ENCODE results near the gene TRIM7. TPM values are rescaled to one million over a fixed set of nuclear protein-coding genes. Genes with fewer than 3 reads are reported as not detected.
"Not testable (repeated sequence)": the region's sequence is repeated elsewhere in the genome, so short reads cannot be mapped to it uniquely, and the experiment has no call there.

The TRIM7 gene
- total RNA-seq, 6 experiments from 2014 or later: 0.07 to 1.4 (median 0.26) TPM; not detected in 1

DNA sequence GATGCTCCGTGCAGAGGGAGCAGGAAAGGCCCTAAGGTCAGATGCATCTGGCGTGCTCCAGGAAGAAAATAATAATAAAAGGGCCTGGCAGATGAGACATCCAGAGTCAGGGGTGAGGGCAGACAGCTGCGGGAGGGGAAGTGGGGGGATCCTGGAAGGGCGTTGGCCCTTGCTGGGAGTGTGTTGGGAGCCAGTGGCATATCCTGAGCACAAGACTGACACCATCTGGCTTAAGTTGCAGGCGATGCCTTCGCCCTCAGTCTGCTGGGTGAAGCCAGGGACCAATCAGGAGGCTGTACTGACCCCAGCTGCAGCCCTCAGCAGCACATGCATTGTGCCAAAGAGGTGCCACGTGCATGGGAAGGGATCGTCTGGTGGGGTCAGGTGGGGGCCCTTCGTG lies 53.9 kb downstream of the TRIM7 start:
- ATAC-seq: peak in 3 of 4 donors; percentile 16 to 33 (median 31)
- no peaks in the 10 kb centered on the region for H3K27me3 ChIP-seq
- intact Hi-C loops (cut with DNase I): loop anchor here in 1 of 2 donors (10.0 kb wide), 1 partner anchor 296 kb away; no protein-coding TSS in a partner anchor

DNA sequence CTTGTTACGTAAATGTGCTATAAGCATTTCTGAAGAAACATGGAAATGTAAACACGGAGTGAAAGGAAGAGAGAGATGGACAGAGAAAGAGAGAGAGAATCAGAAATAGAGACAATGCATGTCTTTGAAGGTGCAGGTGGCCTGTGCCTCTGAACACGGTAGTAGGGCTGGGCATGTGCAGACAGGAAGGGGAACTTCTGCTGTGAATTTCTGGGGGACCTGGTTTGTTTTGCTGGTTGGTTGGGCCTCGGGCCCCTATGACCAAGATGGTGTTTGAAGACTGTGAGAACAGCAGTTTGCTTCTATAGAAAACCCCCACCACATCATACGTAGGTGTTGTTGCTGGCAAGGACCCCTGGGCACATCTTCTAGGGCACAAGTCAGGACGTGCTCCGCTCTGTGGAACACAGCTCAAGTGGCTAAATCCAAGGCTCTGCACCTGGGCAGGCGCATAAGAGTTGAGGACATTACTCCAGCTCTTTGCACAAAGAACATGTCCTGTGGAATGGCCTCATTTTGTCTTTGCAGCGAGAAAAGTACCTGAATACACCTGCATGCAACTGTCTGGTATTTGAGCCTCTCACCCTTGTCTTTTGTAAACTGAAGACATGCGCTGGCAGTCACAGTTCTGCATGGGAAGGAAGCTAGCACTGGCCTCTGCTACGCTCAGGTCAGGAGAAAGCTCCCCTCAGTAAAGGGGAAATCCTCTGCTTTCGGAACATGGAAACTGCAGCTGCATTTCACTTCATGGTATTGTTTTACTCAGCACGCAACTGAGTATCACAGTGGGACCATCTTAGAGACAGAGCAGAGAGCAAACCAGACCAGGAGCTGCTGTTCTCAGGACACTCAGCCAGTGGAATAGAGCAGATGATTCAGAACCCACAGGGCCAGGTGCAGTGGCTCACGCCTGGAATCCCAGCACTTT lies 54.9 kb downstream of the TRIM7 start:
- no peak overlapping the region for H3K27ac ChIP-seq
- TF ChIP-seq, protein P1, sequence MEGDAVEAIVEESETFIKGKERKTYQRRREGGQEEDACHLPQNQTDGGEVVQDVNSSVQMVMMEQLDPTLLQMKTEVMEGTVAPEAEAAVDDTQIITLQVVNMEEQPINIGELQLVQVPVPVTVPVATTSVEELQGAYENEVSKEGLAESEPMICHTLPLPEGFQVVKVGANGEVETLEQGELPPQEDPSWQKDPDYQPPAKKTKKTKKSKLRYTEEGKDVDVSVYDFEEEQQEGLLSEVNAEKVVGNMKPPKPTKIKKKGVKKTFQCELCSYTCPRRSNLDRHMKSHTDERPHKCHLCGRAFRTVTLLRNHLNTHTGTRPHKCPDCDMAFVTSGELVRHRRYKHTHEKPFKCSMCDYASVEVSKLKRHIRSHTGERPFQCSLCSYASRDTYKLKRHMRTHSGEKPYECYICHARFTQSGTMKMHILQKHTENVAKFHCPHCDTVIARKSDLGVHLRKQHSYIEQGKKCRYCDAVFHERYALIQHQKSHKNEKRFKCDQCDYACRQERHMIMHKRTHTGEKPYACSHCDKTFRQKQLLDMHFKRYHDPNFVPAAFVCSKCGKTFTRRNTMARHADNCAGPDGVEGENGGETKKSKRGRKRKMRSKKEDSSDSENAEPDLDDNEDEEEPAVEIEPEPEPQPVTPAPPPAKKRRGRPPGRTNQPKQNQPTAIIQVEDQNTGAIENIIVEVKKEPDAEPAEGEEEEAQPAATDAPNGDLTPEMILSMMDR (IDR thresholded peaks at IDR 0.05): no peak
- no peak for TF ChIP-seq POLR2A (IDR thresholded peaks at IDR 0.05)
- WGBS (ENCODE audit: insufficient coverage, low coverage, low lambda C conversion rate, missing lambda C conversion rate): 59% methylated on average over 8 of the region's 14 CpGs
- intact Hi-C loops (cut with DNase I): loop anchor here in 1 of 2 donors (10.0 kb wide), 1 partner anchor 295 kb away; no protein-coding TSS in a partner anchor
- DNase-seq: no peak
- ATAC-seq: peak; percentile 21 to 64 (median 42)
- H3K4me1 ChIP-seq: no peaks in the 10 kb centered on the region
- H3K9me3 ChIP-seq: no peaks in the 10 kb centered on the region
- no peaks in the 10 kb centered on the region for H3K27me3 ChIP-seq
- H3K4me3 ChIP-seq: no peak overlapping the region
- H3K36me3 ChIP-seq: no peaks in the 10 kb centered on the region

More for the DNA sequence above, 53.9 kb downstream of the TRIM7 start:
- Histone ChIP-seq H3K36me3 (no peaks in the 10 kb centered on the region), H3K4me3 (no peak overlapping the region), H3K27ac (no peak overlapping the region), H3K4me1 (no peaks in the 10 kb centered on the region), H3K9me3 (no peaks in the 10 kb centered on the region)
- no peak for TF ChIP-seq POLR2A (IDR thresholded peaks at IDR 0.05)
- TF ChIP-seq, protein P1 (IDR thresholded peaks at IDR 0.05): no peak
- WGBS (ENCODE audit: insufficient coverage, low coverage, low lambda C conversion rate, missing lambda C conversion rate): 17% methylated on average over 6 of the region's 9 CpGs
- DNase-seq: no peak

DNA sequence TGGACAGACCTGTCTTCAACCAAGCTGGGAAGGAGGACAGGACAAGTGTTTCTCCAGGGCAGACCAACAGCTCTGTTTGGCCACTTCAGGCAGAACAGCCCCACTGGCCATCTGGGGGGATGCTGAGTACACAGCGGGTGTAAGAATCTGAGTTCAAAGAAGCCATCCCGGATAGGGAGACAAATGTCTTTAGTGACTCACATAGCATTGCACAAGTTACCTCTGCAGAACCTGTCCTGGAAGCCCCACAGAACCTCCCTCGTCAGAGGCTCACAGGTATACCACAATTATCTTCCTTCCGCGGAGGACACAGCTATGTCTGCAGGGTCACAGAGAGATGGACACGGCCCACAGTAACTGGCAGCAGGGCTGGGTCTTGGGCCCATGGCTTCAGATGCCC lies 55.6 kb downstream of the TRIM7 start:
- no peaks in the 10 kb centered on the region for H3K36me3 ChIP-seq
- no peaks in the 10 kb centered on the region for H3K4me1 ChIP-seq
- DNase-seq: no peak
- ATAC-seq: no peak
- H3K27ac ChIP-seq: no peak overlapping the region
- no peaks in the 10 kb centered on the region for H3K27me3 ChIP-seq
- 53% methylated on average over 4 of the region's 6 CpGs for WGBS (ENCODE audit: insufficient coverage, low coverage, low lambda C conversion rate, missing lambda C conversion rate)
- H3K4me3 ChIP-seq: no peak overlapping the region
- no peaks in the 10 kb centered on the region for H3K9me3 ChIP-seq
- intact Hi-C loops (cut with DNase I): no loop called here
- TF ChIP-seq POLR2A (IDR thresholded peaks at IDR 0.05): no peak
- TF ChIP-seq, protein P1 (IDR thresholded peaks at IDR 0.05): no peak

DNA sequence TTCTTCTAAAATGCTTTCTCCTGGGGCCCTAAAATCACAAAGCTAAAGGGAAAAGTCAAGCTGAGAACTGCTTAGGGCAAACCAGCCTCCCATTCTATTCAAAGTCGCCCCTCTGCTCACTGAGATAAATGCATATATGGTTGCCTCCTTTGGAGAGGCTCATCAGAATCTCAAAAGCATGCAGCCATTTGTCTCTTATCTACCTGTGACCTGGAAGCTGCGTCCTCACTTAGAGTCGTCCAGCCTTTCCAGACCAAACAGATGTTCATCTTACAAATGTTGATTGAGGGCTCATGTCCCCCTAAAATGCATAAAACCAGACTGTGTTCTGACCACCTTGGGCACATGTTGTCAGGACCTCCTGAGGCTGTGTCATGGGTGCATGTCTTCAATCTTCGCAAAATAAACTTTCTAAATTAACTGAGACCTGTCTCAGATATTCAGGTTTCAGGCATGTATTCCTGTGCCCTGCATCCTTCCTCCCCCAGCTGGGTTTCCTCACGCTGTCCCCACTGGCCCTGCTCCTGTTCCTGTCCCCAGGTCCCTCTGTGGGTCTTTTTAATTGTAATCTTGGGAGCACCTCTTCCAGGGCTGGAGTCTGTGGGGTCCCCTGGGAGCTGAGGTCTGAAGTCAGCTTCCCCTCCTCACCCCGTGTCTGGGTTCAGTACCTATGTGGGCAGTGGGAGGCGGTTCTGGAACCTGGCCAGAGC lies 57.9 kb downstream of the TRIM7 start, which contains the start of gene OR2V2:
TSS of gene OR2V2 (plus strand) at position 660 of the 710 bp plus-strand sequence. CDS start 7,357 bp downstream, outside the sequence.
- intact Hi-C loops (cut with DNase I); H3K9me3 ChIP-seq; H3K4me1 ChIP-seq; ATAC-seq; H3K27ac ChIP-seq; H3K4me3 ChIP-seq; H3K27me3 ChIP-seq; DNase-seq; H3K36me3 ChIP-seq: not testable (repeated sequence)
- WGBS (ENCODE audit: insufficient coverage, low coverage, low lambda C conversion rate, missing lambda C conversion rate): 28% methylated on average over 5 of the region's 7 CpGs
